WTC11 (cell line): ENCODE results near the gene NDE1. TPM values are rescaled to one million over a fixed set of nuclear protein-coding genes. Genes with fewer than 3 reads are reported as not detected.

ENCODE experiments used
- ATAC-seq: fragments of 200-7000 bp; cut with Tn5 transposase; 2 replicates; pipeline ENCODE4 v1.10.0; 2021; ENCODE audit warnings: mild to moderate bottlenecking, moderate library complexity
- CTCF ChIA-PET: fragments of 300-600 bp; sonication (Branson Sonifier 250); formaldehyde crosslinking; loops from one replicate; lab custom pipeline; 2021; ENCODE audit warnings: antibody characterized with exemption; lab: Charles Lee
- POLR2A ChIA-PET: fragments of 350-600 bp; sonication (Branson Sonifier 250); formaldehyde crosslinking; loops from one replicate; lab custom pipeline; 2021; ENCODE audit warnings: antibody characterized with exemption; lab: Charles Lee
- DNase-seq: peaks from one replicate; pipeline ENCODE4 v3.0.0; 2021; ENCODE audit warnings: low spot score
- H3K27ac Mint-ChIP-seq: 2 replicates; pipeline ENCODE4 v1.8.0; 2021; ENCODE audit warnings: mixed read lengths
- H3K27me3 Mint-ChIP-seq: 2 replicates; pipeline ENCODE4 v1.8.0; 2021; ENCODE audit warnings: low read depth, mild to moderate bottlenecking, moderate library complexity, mixed read lengths
- H3K36me3 Mint-ChIP-seq: 2 replicates; pipeline ENCODE4 v1.8.0; 2021; ENCODE audit warnings: mixed read lengths
- H3K4me1 Mint-ChIP-seq: 2 replicates; pipeline ENCODE4 v1.8.0; 2022; ENCODE audit warnings: mixed read lengths
- H3K4me3 Mint-ChIP-seq: 2 replicates; pipeline ENCODE4 v1.8.0; 2021; ENCODE audit warnings: mild to moderate bottlenecking, moderate library complexity, mixed read lengths
- H3K9me3 Mint-ChIP-seq: 2 replicates; pipeline ENCODE4 v1.8.0; 2021; ENCODE audit warnings: mixed read lengths
- AR ChIP-seq: fragments of 250-450 bp; sonication (Bioruptor Pico); IDR thresholded peaks from 2 replicates; pipeline ENCODE4 v1.9.0; 2021; ENCODE audit warnings: mild to moderate bottlenecking
- CBFB ChIP-seq: sonication (generic); formaldehyde crosslinking; IDR thresholded peaks from 2 replicates; pipeline ENCODE4 v1.8.1; 2022; ENCODE audit warnings: mild to moderate bottlenecking, low read depth, missing genetic modification reagents
- E2F4 ChIP-seq: sonication (generic); formaldehyde crosslinking; IDR thresholded peaks from 2 replicates; pipeline ENCODE4 v1.8.1; 2022; ENCODE audit warnings: low read depth, mild to moderate bottlenecking, moderate library complexity, missing genetic modification reagents, borderline replicate concordance
- EMX1 ChIP-seq: fragments of 250-450 bp; sonication (Bioruptor Pico); IDR thresholded peaks from 2 replicates; pipeline ENCODE4 v1.8.0; 2021; ENCODE audit warnings: mild to moderate bottlenecking
- ETV6 ChIP-seq: sonication (generic); formaldehyde crosslinking; IDR thresholded peaks from 2 replicates; pipeline ENCODE4 v1.8.1; 2022; ENCODE audit warnings: mild to moderate bottlenecking, missing genetic modification reagents
- IRF2 ChIP-seq: sonication (generic); formaldehyde crosslinking; IDR thresholded peaks from 2 replicates; pipeline ENCODE4 v1.8.0; 2022; ENCODE audit warnings: low read depth, missing genetic modification reagents, borderline replicate concordance
- KAT7 ChIP-seq: sonication (generic); formaldehyde crosslinking; IDR thresholded peaks from 2 replicates; pipeline ENCODE4 v1.8.1; 2023; ENCODE audit warnings: missing genetic modification reagents, mild to moderate bottlenecking, borderline replicate concordance
- MAX ChIP-seq: sonication (generic); formaldehyde crosslinking; IDR thresholded peaks from 2 replicates; pipeline ENCODE4 v1.8.0; 2022; ENCODE audit warnings: mild to moderate bottlenecking, missing genetic modification reagents
- NFE2L1 ChIP-seq: sonication (generic); formaldehyde crosslinking; IDR thresholded peaks from 2 replicates; pipeline ENCODE4 v1.8.1; 2023; ENCODE audit warnings: missing genetic modification reagents
- NR3C1 ChIP-seq: sonication (generic); formaldehyde crosslinking; conservative IDR thresholded peaks from 2 replicates; pipeline ENCODE4 v1.8.1; 2023; ENCODE audit warnings: low read depth, mild to moderate bottlenecking, missing genetic modification reagents
- RELA ChIP-seq: sonication (generic); formaldehyde crosslinking; IDR thresholded peaks from 2 replicates; pipeline ENCODE4 v1.8.1; 2022; ENCODE audit warnings: missing genetic modification reagents, mild to moderate bottlenecking, borderline replicate concordance
- SMAD4 ChIP-seq: sonication (generic); formaldehyde crosslinking; IDR thresholded peaks from 2 replicates; pipeline ENCODE4 v1.8.0; 2022; ENCODE audit warnings: mild to moderate bottlenecking, missing genetic modification reagents
- TEAD4 ChIP-seq: sonication (generic); formaldehyde crosslinking; IDR thresholded peaks from 2 replicates; pipeline ENCODE4 v1.8.0; 2022; ENCODE audit warnings: mild to moderate bottlenecking, missing genetic modification reagents
- ZNF138 ChIP-seq: sonication (generic); formaldehyde crosslinking; conservative IDR thresholded peaks from 2 replicates; pipeline ENCODE4 v1.8.1; 2022; ENCODE audit warnings: mild to moderate bottlenecking, moderate library complexity, missing genetic modification reagents
- ZNF232 ChIP-seq: sonication (generic); formaldehyde crosslinking; IDR thresholded peaks from 2 replicates; pipeline ENCODE4 v1.8.0; 2022; ENCODE audit warnings: mild to moderate bottlenecking, missing genetic modification reagents
- ZSCAN18 ChIP-seq: fragments of 250-450 bp; sonication (Bioruptor Pico); IDR thresholded peaks from 2 replicates; pipeline ENCODE4 v2.1.2; 2022; ENCODE audit warnings: mild to moderate bottlenecking, moderate library complexity
- total RNA-seq: library from RNA; stranded (reverse); gene quantifications from 3 replicates; pipeline ENCODE4 v1.2.3, GENCODE V29; 2021
- TF ChIP-seq, protein P1 (sequence below): sonication (generic); formaldehyde crosslinking; IDR thresholded peaks from 2 replicates; pipeline ENCODE4 v1.8.1; 2022; ENCODE audit warnings: low read depth, missing genetic modification reagents, borderline replicate concordance
- TF ChIP-seq, protein P2 (sequence below): sonication (generic); formaldehyde crosslinking; conservative IDR thresholded peaks from 2 replicates; pipeline ENCODE4 v1.8.1; 2022; ENCODE audit warnings: mild to moderate bottlenecking, missing genetic modification reagents
- TF ChIP-seq, protein P3 (sequence below): sonication (generic); formaldehyde crosslinking; IDR thresholded peaks from 2 replicates; pipeline ENCODE4 v1.8.0; 2023; ENCODE audit warnings: missing genetic modification reagents, mild to moderate bottlenecking, borderline replicate concordance

Gene NDE1
- total RNA-seq, 1 experiment from 2014 or later: 39.4 TPM

DNA sequence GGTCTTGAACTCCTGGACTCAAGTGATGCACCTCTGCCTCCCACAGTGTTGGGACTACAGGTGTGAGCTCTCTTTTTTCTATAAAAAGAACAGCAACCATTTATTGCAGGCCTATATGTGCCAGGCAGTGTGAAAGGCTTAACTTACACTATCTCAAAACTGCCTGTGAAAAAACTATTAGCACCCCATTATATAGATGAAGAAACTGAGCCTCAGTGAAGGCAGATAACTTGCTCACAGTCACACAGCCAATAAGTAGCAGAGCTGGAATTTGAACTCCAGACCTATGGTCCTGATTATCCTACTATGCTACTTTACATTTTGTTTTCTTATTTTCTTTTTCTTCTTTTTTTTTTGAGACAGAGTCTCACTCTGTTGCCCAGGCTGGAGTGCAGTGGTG lies 15.1 kb downstream of the NDE1 start:
- Mint-ChIP-seq H3K9me3 (no peaks in the 10 kb centered on the region), H3K4me3 (no peak overlapping the region), H3K27me3 (no peaks in the 10 kb centered on the region)
- TF ChIP-seq RELA (CRISPR knock-in tag): no peak
- TF ChIP-seq ZSCAN18 (CRISPR knock-in tag): no peak
- no peak for TF ChIP-seq NFE2L1 (CRISPR knock-in tag)
- TF ChIP-seq EMX1 (CRISPR knock-in tag): no peak
- no peak for TF ChIP-seq ZNF232 (CRISPR knock-in tag)
- TF ChIP-seq, protein P1, sequence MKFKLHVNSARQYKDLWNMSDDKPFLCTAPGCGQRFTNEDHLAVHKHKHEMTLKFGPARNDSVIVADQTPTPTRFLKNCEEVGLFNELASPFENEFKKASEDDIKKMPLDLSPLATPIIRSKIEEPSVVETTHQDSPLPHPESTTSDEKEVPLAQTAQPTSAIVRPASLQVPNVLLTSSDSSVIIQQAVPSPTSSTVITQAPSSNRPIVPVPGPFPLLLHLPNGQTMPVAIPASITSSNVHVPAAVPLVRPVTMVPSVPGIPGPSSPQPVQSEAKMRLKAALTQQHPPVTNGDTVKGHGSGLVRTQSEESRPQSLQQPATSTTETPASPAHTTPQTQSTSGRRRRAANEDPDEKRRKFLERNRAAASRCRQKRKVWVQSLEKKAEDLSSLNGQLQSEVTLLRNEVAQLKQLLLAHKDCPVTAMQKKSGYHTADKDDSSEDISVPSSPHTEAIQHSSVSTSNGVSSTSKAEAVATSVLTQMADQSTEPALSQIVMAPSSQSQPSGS (CRISPR knock-in tag): no peak
- no peak for TF ChIP-seq NR3C1 (CRISPR knock-in tag)
- no peak for TF ChIP-seq TEAD4 (CRISPR knock-in tag)
- TF ChIP-seq AR: no peak
- TF ChIP-seq, protein P2, sequence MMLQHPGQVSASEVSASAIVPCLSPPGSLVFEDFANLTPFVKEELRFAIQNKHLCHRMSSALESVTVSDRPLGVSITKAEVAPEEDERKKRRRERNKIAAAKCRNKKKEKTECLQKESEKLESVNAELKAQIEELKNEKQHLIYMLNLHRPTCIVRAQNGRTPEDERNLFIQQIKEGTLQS (CRISPR knock-in tag): no peak
- no peak for TF ChIP-seq MAX
- no peak for TF ChIP-seq ETV6 (CRISPR knock-in tag)
- no peak for TF ChIP-seq KAT7 (CRISPR knock-in tag)
- TF ChIP-seq ZNF138 (CRISPR knock-in tag): no peak
- TF ChIP-seq SMAD4: no peak
- no peak for TF ChIP-seq E2F4 (CRISPR knock-in tag)
- no peak for TF ChIP-seq IRF2 (CRISPR knock-in tag)
- TF ChIP-seq, protein P3, sequence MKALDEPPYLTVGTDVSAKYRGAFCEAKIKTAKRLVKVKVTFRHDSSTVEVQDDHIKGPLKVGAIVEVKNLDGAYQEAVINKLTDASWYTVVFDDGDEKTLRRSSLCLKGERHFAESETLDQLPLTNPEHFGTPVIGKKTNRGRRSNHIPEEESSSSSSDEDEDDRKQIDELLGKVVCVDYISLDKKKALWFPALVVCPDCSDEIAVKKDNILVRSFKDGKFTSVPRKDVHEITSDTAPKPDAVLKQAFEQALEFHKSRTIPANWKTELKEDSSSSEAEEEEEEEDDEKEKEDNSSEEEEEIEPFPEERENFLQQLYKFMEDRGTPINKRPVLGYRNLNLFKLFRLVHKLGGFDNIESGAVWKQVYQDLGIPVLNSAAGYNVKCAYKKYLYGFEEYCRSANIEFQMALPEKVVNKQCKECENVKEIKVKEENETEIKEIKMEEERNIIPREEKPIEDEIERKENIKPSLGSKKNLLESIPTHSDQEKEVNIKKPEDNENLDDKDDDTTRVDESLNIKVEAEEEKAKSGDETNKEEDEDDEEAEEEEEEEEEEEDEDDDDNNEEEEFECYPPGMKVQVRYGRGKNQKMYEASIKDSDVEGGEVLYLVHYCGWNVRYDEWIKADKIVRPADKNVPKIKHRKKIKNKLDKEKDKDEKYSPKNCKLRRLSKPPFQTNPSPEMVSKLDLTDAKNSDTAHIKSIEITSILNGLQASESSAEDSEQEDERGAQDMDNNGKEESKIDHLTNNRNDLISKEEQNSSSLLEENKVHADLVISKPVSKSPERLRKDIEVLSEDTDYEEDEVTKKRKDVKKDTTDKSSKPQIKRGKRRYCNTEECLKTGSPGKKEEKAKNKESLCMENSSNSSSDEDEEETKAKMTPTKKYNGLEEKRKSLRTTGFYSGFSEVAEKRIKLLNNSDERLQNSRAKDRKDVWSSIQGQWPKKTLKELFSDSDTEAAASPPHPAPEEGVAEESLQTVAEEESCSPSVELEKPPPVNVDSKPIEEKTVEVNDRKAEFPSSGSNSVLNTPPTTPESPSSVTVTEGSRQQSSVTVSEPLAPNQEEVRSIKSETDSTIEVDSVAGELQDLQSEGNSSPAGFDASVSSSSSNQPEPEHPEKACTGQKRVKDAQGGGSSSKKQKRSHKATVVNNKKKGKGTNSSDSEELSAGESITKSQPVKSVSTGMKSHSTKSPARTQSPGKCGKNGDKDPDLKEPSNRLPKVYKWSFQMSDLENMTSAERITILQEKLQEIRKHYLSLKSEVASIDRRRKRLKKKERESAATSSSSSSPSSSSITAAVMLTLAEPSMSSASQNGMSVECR (CRISPR knock-in tag): no peak
- no peak for TF ChIP-seq CBFB (CRISPR knock-in tag)
- TF ChIP-seq, all 79 proteins: peak for 0
- CTCF ChIA-PET: interaction anchor here (0.7 kb wide), 1 partner anchor 46 kb away, joined by 4 read pairs; no protein-coding TSS in a partner anchor
- Mint-ChIP-seq H3K4me1 (no peaks in the 10 kb centered on the region), H3K27ac (no peak overlapping the region), H3K36me3 (peaks cover 31% of the 10 kb centered on the region)
- ATAC-seq: no peak
- POLR2A ChIA-PET: no interaction called here
- no peak for DNase-seq
